Heart left ventricle (tissue), 13 donors: ENCODE data around the gene ARL10.

Source experiments
- CTCF ChIP-seq, 12 donors: fragments of 200-600 bp; sonication (generic) in 4 of 12; IDR thresholded peaks; one replicate each; pipeline versions ENCODE4 v1.5.0 to v1.8.0; 2018 to 2022; ENCODE audit warnings: antibody characterized with exemption in 12 of 12, mild to moderate bottlenecking in 5 of 12
- POLR2A ChIP-seq, 2 donors: fragments of 450-650 bp; IDR thresholded peaks; one replicate each; pipeline ENCODE4 v1.6.1; 2017; ENCODE audit warnings: antibody characterized with exemption in 2 of 2, mild to moderate bottlenecking in 2 of 2, moderate library complexity in 2 of 2
- donor health status: ischemic (EF 13 %, LVEDD 7.1; RV severe dilation, severe dysfunction).
- donor health status: DM: no; HTN: yes; CAD: no.
- donor health status: DM: no; HTN: no; CAD: no.
- donor health status: ischemic (EF 25% LVEDD 6.9; RV normal size, moderate dysfunction).
- donor health status: ischemic (EF 25% LVEDD 5.7; RV mildly dilated, moderate dysfunction).
- donor health status: ischemic (EF 35%, LVEDD 5.7; RV mildly dilated, moderate dysfunction).
- donor health status: nonischemic (EF 11% LVEDD 7.7; RV severe dilation, severe dysfunction).
- donor health status: DM: yes; HTN: yes; CAD: no.
- donor health status: PGD.
- donor health status: ischemic (EF 29% LVEDD 5.4; RV normal size, mild dysfunction).
- donor health status: nonischemic (EF 23%, LVEDD 6.1; RV moderate dilation, normal function).

DNA sequence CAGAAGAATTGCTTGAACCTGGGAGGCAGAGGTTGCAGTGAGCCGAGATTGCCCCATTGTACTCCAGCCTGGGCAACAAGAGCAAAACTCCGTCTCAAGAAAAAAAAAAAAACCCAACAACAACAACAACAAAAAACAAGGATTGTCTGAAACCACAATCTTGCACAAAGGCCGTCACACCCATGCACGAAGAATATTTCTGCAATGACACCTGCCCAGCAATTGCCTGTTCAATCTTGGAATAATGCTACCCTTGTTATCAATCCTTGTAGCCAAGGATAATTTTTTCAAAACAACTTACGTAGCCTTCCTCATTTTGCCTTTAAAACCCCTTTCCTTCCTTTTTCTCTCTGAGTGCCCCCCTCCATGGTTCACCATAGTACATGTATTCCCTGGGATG is 54.8 kb downstream of the ARL10 start:
- TF ChIP-seq CTCF (IDR thresholded peaks at IDR 0.05): no peak
- TF ChIP-seq POLR2A (IDR thresholded peaks at IDR 0.05): no peak
